GM12878 (cell line): Measurements from ENCODE around the gene RTP1. TPM values are rescaled to one million over a fixed set of nuclear protein-coding genes. Genes with fewer than 3 reads are reported as not detected.

ENCODE experiments used
- ATAC-seq: fragments of 200-7000 bp; cut with Tn5 transposase; 3 replicates; pipeline ENCODE4 v1.9.1; 2020; ENCODE audit warnings: mild to moderate bottlenecking, moderate library complexity
- Bru-seq: library from RNA; stranded (reverse); fragments of 400-500 nt; gene quantifications from one replicate; lab custom pipeline; 2021; lab: Mats Ljungman, UMichigan
- BruChase-seq, 2 experiments: library from RNA; stranded (reverse); fragments of 400-500 nt; gene quantifications; one replicate each; lab custom pipeline; 2021; lab: Mats Ljungman, UMichigan
- BruUV-seq: library from RNA; stranded (reverse); fragments of 400-500 nt; replicated peaks from 2 replicates; lab custom pipeline; 2021; lab: Mats Ljungman, UMichigan
- CTCF ChIA-PET: fragments of 300-600 bp; sonication (Branson Sonifier 250); formaldehyde crosslinking; extraction: SDS; loops from one replicate; lab custom pipeline; 2021; ENCODE audit warnings: inconsistent platforms; lab: Yijun Ruan, JAX
- POLR2A ChIA-PET: fragments of 350-600 bp; formaldehyde crosslinking; extraction: SDS; loops from one replicate; lab custom pipeline; 2021; ENCODE audit warnings: inconsistent platforms; lab: Charles Lee
- RAD21 ChIA-PET: fragments of 300-600 bp; sonication (Branson Sonifier 250); formaldehyde crosslinking; loops from one replicate; lab custom pipeline; 2023; ENCODE audit warnings: antibody characterized with exemption; ENCODE audit not compliant: unreplicated experiment; lab: Charles Lee
- SMC1A ChIA-PET: fragments of 300-600 bp; sonication (Branson Sonifier 250); formaldehyde crosslinking; loops from one replicate; lab custom pipeline; 2023; ENCODE audit not compliant: unreplicated experiment, uncharacterized antibody; lab: Charles Lee
- DNase-seq: peaks from one replicate; pipeline ENCODE4 v3.0.0-alpha.2; 2011; ENCODE audit warnings: low read depth, low spot score
- FAIRE-seq: peaks from 3 replicates; lab custom pipeline; 2011; peaks lifted over from hg19 to GRCh38; lab: Jason Lieb, UNC
- H2AFZ ChIP-seq: 2 replicates; pipeline ENCODE4 v1.6.0; 2011; ENCODE audit warnings: low read depth, low read length, control low read depth; ENCODE audit not compliant: control insufficient read depth
- H3K27ac ChIP-seq: 2 replicates; pipeline ENCODE4 v1.5.1; 2011; ENCODE audit warnings: control low read depth; ENCODE audit not compliant: control insufficient read depth, insufficient read depth
- H3K27me3 ChIP-seq, 2 experiments: replicated peaks in 1 of 2; 2 replicates each; pipeline versions ENCODE4 v1.6.0 to v1.6.1; 2011; ENCODE audit warnings: low read length in 1 of 2; ENCODE audit not compliant: control insufficient read depth in 2 of 2, insufficient read depth in 2 of 2
- H3K36me3 ChIP-seq, 2 experiments: 2 replicates each; pipeline ENCODE4 v1.5.1; 2011; ENCODE audit warnings: low read length in 1 of 2; ENCODE audit not compliant: control insufficient read depth in 2 of 2, insufficient read depth in 2 of 2
- H3K4me1 ChIP-seq: 2 replicates; pipeline ENCODE4 v1.6.1; 2011; ENCODE audit warnings: mild to moderate bottlenecking, low read length, moderate library complexity, mixed read lengths; ENCODE audit not compliant: control insufficient read depth, insufficient read depth
- H3K4me2 ChIP-seq: 2 replicates; pipeline ENCODE4 v1.6.0; 2011; ENCODE audit warnings: control low read depth; ENCODE audit not compliant: control insufficient read depth, insufficient read depth
- H3K4me3 ChIP-seq: fragments of 200-600 bp; sonication (generic); 2 replicates; pipeline ENCODE4 v1.5.1; 2016
- H3K79me2 ChIP-seq: 2 replicates; pipeline ENCODE4 v1.6.0; 2011; ENCODE audit warnings: low read length; ENCODE audit not compliant: control insufficient read depth, insufficient read depth
- H3K9ac ChIP-seq: 2 replicates; pipeline ENCODE4 v1.8.0; 2011; ENCODE audit warnings: low read length, control low read depth, mixed read lengths; ENCODE audit not compliant: control insufficient read depth, insufficient read depth
- H3K9me3 ChIP-seq: replicated peaks from 3 replicates; pipeline ENCODE4 v1.5.1; 2011; ENCODE audit warnings: mild to moderate bottlenecking, low read length; ENCODE audit not compliant: control insufficient read depth, insufficient read depth
- H4K20me1 ChIP-seq: 2 replicates; pipeline ENCODE4 v1.6.0; 2011; ENCODE audit not compliant: control insufficient read depth, insufficient read depth
- BHLHE40 ChIP-seq, 2 experiments: fragments of 450-650 bp in 1 of 2; IDR thresholded peaks; 2 replicates each; pipeline ENCODE4 v1.6.1; 2011 to 2017; ENCODE audit warnings: low read depth in 2 of 2, borderline replicate concordance in 1 of 2, improper control_type of control experiment in 1 of 2, low read length in 1 of 2, mild to moderate bottlenecking in 1 of 2
- HDAC6 ChIP-seq: fragments of 200-600 bp; sonication (generic); IDR thresholded peaks from one replicate; pipeline ENCODE4 v1.8.0; 2017; ENCODE audit warnings: antibody characterized with exemption; ENCODE audit not compliant: unreplicated experiment
- IKZF2 ChIP-seq, 2 experiments: fragments of 450-650 bp; IDR thresholded peaks; 2 replicates each; pipeline ENCODE4 v1.6.1; 2017; ENCODE audit warnings: mild to moderate bottlenecking in 2 of 2, moderate library complexity in 2 of 2
- KAT2A ChIP-seq: conservative IDR thresholded peaks from 2 replicates; pipeline ENCODE4 v1.6.1; 2011; ENCODE audit warnings: low read depth, low read length; ENCODE audit not compliant: control insufficient read depth
- NBN ChIP-seq: fragments of 450-650 bp; IDR thresholded peaks from 2 replicates; pipeline ENCODE4 v1.6.1; 2016
- SIN3A ChIP-seq: IDR thresholded peaks from 2 replicates; pipeline ENCODE4 v1.6.1; 2012; ENCODE audit warnings: low read depth, low read length, improper control_type of control experiment
- TCF12 ChIP-seq: IDR thresholded peaks from 2 replicates; pipeline ENCODE4 v1.6.1; 2011; ENCODE audit warnings: low read depth, mild to moderate bottlenecking, low read length
- WGBS: methylation state at CpG from one replicate; pipeline ENCODE4 v1.1.6; 2016; ENCODE audit warnings: low lambda C conversion rate; ENCODE audit not compliant: insufficient replicate concordance, insufficient coverage; ENCODE audit errors: missing lambda C conversion rate; 5-methylcytosine and 5-hydroxymethylcytosine counted together
- in situ Hi-C: fragments of 300-500 bp; cut with MboI; formaldehyde crosslinking; loops from 9 replicates; pipeline ENCODE4 v1.14.3; 2018; ENCODE audit warnings: mixed read lengths
- intact Hi-C: fragments of 100-400 bp; cut with micrococcal nuclease; formaldehyde crosslinking; loops from one replicate; pipeline ENCODE4 v1.14.2; 2022; ENCODE audit not compliant: unreplicated experiment
- long read RNA-seq, 2 experiments: library from polyadenylated mRNA; unstranded; transcript quantifications; one replicate each; pipeline ENCODE4 v2.0.0, GENCODE V29; 2019 to 2020
- polyA minus RNA-seq, 3 experiments: library from RNA; depleted of rRNA, polyadenylated mRNA; stranded (reverse); fragments of >200 nt; gene quantifications; 2 replicates each; pipeline ENCODE4 v1.2.3, GENCODE V29; 2011
- polyA plus RNA-seq, 11 experiments: library from polyadenylated mRNA; depleted of rRNA in 4 of 11; unstranded in 6 of 11; stranded (reverse) in 5 of 11; fragments of >200 nt; fragmentation: Nextera tagmentation in 4 of 11; fragmentation: Illumina TruSeq in 1 of 11; extraction: Ambion mirVana in 4 of 11; extraction: Trizol in 1 of 11; gene quantifications; 1 replicate in 1 of 11; 2 replicates in 10 of 11; pipeline versions ENCODE4 v1.2.1 to v1.2.3, GENCODE V29; 2011 to 2016; ENCODE audit warnings: inconsistent platforms in 2 of 11, missing spikeins in 2 of 11, low read depth in 1 of 11
- total RNA-seq, 4 experiments: library from RNA; depleted of rRNA in 3 of 4; stranded (reverse); fragments of >200 nt in 3 of 4; fragmentation: Illumina TruSeq in 1 of 4; extraction: Trizol in 1 of 4; gene quantifications; 2 replicates each; pipeline versions ENCODE4 v1.2.1 to v1.2.3, GENCODE V29; 2013 to 2021

The RTP1 gene, protein sequence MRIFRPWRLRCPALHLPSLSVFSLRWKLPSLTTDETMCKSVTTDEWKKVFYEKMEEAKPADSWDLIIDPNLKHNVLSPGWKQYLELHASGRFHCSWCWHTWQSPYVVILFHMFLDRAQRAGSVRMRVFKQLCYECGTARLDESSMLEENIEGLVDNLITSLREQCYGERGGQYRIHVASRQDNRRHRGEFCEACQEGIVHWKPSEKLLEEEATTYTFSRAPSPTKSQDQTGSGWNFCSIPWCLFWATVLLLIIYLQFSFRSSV
- 0.22 TPM in 1 of 2 replicates, not detected in the other for total RNA-seq (2013; cell fraction: nucleolus; rRNA removed)
- total RNA-seq (2014; rRNA removed) = not detected in 2 replicates
- total RNA-seq (2014; rRNA removed; fragmentation: Illumina TruSeq; extraction: Trizol) = not detected in 2 replicates
- total RNA-seq (2021) = not detected in 2 replicates
- not detected for polyA plus RNA-seq (2011; ENCODE audit: low read depth)
- not detected in 2 replicates for polyA plus RNA-seq (2011; rRNA removed)
- not detected in 2 replicates for polyA plus RNA-seq (2011; cell fraction: cytosol; rRNA removed)
- polyA plus RNA-seq (2011; cell fraction: nucleus; rRNA removed) = not detected in 2 replicates
- polyA plus RNA-seq (2012) = not detected in 2 replicates
- not detected in 2 replicates for polyA plus RNA-seq (2014; fragmentation: Illumina TruSeq; extraction: Trizol)
- not detected for polyA plus RNA-seq (2014; fragmentation: Nextera tagmentation; extraction: Ambion mirVana)
- polyA plus RNA-seq (2014; rRNA removed) = not detected in 2 replicates
- polyA plus RNA-seq (2016; fragmentation: Nextera tagmentation; extraction: Ambion mirVana) = not detected
- not detected in 2 replicates for polyA minus RNA-seq (2011; rRNA and poly(A)+ RNA removed)
- polyA minus RNA-seq (2011; cell fraction: cytosol; rRNA and poly(A)+ RNA removed) = not detected in 2 replicates
- not detected in 2 replicates for polyA minus RNA-seq (2011; cell fraction: nucleus; rRNA and poly(A)+ RNA removed)
- percentile 3 among the genes with signal in this experiment for Bru-seq, nascent RNA
- BruChase-seq, experiment 1, labeled RNA remaining after a 6-hour chase = percentile 15 among the genes with signal in this experiment
- BruChase-seq, experiment 2, labeled RNA remaining after a 2-hour chase = percentile 26 among the genes with signal in this experiment
- long read RNA-seq, experiment 1 = 0 reads
- long read RNA-seq, experiment 2 = 0 reads

GRCh38 chr3:187197335-187197649 lies at the start of gene RTP1:
Gene RTP1 (plus strand): TSS chr3:187197486. CDS start chr3:187197516, 30 bp downstream.
- no peaks in the 10 kb centered on the region for H3K9me3 ChIP-seq
- ChIA-PET CTCF (no interaction called here), POLR2A (interaction anchor here (0.6 kb wide), 1 partner anchor 1566 kb away, joined by 3 read pairs; no protein-coding TSS in a partner anchor), SMC1A (interaction anchor here (1.6 kb wide), 1 partner anchor 27 kb away, joined by 3 read pairs; no protein-coding TSS in a partner anchor), RAD21 (no interaction called here)
- no peak for DNase-seq
- H4K20me1 ChIP-seq = no peaks in the 10 kb centered on the region
- no peaks in the 10 kb centered on the region; a peak in 1 of 4 replicates for H3K27me3 ChIP-seq
- no peak within 1 kb of the TSS for H2AFZ ChIP-seq
- no TSS peak for BruUV-seq
- no peak for ATAC-seq
- H3K36me3 ChIP-seq = no peaks in the 10 kb centered on the region
- H3K9ac ChIP-seq = no peak within 1 kb of the TSS
- H3K4me1 ChIP-seq = no peaks in the 10 kb centered on the region
- H3K4me2 ChIP-seq = no peak within 1 kb of the TSS
- TF ChIP-seq TCF12 = no peak
- TF ChIP-seq HDAC6 = no peak
- TF ChIP-seq KAT2A = no peak
- no peak for TF ChIP-seq NBN
- TF ChIP-seq SIN3A = no peak
- no peak for TF ChIP-seq IKZF2 (IDR thresholded peaks at IDR 0.05)
- TF ChIP-seq BHLHE40 (IDR thresholded peaks at IDR 0.05; ENCODE audit: borderline replicate concordance in 1 of 2, low read depth in 2 of 2, low read length in 1 of 2) = no peak
- H3K4me3 ChIP-seq = no peak within 1 kb of the TSS
- no peak within 1 kb of the TSS for H3K27ac ChIP-seq
- H3K79me2 ChIP-seq = no peaks in the 10 kb centered on the region
- 69% methylated on average over 8 of the region's 8 CpGs for WGBS
- in situ Hi-C loops = no loop called here
- no peak for FAIRE-seq
- intact Hi-C loops = no loop called here
